DMS114 treated with DMSO at 0.1 percent for 48 hours (cell line): Measurements from ENCODE around the gene TRPV5.

ENCODE experiments used
- DNase-seq: peaks from one replicate; lab custom pipeline; 2025; ENCODE audit not compliant: unreplicated experiment; lab: John Stamatoyannopoulos, UW

The TRPV5 gene

DNA sequence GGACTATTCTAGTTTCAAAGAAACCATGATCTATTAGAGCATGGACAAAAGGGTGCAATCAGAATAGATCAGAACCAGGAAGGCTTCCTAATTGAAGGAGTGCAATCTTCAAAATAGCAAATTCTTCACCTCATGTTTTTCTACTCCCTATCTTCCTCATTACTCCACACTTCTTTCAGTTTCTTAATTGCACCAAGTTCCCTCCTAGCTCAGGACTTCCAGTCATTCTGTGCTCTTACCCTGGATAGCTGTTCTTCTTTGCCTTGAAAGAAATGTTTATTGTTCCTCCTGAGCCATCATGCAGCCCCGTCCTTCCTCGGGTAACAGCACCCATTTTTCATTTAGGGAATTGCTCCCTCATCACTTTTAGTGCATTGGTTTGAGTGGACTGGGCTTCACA lies 23.1 kb downstream of the TRPV5 start:
- DNase-seq: no peak

DNA sequence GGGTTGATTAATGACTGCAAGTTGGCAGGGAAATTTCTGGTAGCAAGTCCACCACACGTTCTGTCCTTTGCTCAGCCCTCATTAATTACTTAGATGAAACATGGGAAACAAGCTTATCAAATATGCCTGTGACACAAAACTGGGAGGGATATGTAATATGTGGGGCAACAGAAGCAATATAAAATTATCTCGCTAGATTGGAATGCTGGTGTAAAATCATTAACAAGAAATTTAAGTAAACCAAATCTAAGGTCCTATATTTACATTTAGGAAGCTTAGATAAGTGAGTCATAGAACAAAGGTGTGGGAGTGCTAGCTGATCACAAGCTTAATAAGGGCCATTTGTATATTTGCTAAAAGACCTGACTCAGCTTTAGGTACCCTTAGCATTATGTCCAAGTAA lies 23.5 kb downstream of the TRPV5 start:
- DNase-seq: no peak

DNA sequence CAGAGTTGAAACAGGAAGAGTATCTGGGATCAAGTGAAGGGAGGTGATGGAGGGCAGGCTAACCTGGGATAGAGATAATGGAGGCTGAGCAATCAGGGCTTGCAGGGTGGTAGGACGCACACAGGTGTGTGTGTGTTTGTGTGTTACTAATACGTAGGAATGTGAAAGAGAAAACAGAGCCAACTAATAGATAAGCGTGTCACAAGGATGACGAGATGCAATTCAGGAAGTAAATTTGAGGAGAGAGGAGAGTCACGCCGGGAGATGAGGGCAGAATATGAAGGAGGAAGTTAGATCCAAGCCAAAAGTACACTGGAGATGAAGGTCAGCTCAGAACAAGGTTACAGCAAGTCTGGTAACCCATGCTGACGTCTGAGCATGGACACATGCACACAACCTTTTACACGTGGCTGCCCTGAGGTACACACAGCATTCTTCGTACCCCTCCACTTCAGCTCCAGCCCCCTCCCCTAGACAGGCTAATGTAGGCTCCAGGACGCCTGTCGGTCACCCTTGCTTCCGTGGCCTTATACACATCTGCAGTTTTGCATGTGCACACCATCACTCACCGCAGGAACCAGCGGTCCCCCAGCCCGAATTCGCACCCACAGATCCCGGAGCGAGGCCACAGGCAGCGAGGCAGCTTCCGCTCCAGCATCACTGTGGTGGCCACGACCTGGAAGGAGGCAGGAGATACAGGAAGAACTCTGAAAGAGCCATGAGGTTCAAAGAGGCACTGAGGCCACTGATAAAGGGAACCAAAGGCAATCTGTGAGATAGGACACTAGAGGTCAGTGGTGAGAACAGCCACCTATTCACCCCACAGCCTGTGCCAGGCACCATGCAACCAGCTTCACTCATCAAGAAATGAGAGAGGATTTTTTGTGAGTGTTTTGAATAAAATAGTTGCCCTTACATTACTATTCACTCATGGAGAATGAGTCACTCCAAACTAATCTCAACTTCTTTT lies 24.3 kb downstream of the TRPV5 start:
- no peak for DNase-seq

DNA sequence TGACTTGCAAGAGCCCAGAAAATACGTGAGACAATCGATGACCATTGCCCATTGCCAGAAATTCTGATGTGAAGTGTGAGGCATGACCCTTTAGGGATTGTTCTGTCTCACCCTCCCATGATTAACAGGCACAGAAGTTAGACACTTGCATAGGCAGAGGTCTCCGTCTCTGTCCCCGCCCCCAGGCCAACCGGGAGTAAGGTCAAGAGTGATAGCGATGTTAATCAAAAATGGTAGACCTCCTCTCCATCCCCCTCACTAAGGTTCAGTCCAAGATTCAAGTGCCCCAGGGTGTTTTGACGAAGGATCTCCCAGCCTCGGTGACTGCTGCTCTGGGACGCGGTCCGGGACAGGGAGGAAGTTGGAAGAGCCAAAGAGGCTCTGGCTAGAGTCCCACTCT lies 25.3 kb downstream of the TRPV5 start:
- no peak for DNase-seq

DNA sequence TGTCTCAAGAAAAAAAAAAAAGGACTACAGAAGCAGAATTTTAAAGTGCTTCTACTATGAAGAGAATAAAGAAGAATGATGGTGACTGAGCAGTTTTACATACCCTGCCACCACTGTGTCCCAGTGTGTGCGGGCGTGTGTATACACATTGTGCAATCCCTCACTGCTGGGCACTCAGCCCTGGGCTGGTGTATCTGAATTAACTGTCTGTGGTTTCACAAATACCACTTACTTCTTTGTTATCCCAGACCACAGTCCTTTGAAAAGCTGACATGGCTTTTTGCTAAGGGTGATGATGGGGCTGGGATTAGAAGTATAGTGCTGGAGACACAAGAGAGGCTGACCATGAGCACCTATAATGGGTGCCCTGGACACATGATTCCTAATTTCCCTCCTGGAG lies 26.9 kb downstream of the TRPV5 start:
- no peak for DNase-seq

DNA sequence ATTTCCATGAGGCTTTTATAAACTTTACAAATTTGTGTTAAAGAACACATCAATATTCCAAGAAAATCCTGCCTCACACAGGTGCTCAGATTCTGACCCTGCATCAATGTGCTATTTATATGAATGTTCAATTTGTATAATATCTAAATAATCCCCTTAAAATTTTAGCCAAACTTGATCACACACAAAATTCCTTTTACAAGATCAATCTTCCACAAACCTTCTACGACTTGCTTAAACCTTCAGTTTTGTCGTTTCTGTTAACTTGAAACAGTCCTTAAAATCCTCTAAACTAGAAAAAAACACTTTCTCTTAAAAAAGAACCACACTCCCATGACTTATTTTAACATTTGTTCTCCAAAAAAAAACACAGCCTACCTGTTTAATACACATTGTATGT lies 27.8 kb downstream of the TRPV5 start:
- DNase-seq: no peak

DNA sequence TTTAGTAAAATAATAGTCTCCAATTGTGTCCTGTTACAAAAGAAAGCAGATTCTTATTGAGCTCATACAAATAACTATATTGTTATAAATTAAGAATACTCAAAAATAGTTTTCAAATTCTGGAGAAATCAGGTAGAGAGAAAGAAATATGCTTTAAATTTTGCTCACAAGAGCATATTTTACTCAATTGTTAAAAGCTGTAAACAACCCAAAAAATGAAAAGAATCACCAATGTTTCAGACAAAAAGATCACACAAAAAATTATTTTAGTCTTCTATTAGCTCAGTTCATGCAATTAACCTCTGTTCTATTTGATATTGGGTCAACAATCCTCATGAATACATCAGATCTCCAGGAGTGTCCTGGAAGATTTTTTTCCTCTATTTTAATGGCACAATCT lies 29.4 kb downstream of the TRPV5 start:
- DNase-seq: no peak

DNA sequence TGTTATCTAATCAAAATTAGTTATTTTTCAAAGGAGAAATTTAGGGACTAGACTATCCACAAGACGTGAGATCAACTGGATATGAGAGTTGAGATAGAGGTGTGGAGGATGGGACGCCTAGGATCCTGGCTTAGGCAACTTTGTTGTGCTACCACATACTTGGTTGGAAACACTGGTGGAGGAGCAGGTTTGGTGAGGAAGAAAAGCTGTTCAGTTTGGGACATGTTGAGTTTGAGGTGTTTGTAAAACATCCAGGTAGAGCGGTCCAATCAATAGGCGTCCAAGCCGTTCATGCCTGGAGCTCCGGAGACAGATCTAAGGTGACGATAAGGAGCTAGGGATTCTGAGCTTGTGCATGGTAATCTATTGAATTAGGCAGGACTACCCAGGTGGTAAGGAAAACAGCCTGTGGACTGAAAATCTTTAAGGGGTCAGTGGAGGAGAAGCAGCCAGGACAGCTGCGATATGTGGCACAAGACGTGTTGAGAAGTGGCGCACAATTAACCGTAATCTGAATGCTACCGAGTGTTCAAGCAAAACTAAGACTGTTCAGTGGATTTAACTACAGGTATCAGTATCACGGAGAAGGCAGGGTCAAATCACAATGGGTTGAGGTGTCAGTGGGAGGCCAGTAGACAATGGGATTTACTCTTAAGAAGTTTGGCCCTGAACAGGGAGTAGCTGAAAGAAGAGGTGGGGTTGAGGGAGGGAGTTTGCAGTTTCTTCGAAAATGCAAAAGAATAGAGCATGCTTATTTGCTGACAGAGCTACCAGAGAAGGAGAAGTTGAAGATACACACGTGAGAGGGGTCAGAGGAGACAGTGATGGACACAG lies 31.9 kb downstream of the TRPV5 start:
- no peak for DNase-seq

DNA sequence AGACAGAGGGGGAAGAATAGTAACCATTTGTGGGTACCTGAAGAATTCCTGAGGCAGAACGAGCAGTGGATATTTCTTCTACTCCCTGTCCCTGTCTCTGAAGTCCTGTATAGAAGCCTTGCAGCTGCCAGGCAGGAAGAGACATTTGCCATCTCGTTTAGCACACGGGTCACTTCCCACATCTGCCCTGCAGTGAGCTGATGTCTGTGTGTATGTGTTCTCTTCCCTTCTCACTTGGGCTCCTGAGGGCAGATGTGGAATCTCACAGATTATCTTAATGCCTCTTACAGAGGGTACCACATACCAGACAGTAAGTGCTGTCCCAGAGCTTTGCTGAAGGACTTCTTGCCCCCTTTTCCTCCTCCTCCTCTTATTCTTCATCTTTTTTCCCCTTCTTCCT lies 33.9 kb downstream of the TRPV5 start:
- no peak for DNase-seq

DNA sequence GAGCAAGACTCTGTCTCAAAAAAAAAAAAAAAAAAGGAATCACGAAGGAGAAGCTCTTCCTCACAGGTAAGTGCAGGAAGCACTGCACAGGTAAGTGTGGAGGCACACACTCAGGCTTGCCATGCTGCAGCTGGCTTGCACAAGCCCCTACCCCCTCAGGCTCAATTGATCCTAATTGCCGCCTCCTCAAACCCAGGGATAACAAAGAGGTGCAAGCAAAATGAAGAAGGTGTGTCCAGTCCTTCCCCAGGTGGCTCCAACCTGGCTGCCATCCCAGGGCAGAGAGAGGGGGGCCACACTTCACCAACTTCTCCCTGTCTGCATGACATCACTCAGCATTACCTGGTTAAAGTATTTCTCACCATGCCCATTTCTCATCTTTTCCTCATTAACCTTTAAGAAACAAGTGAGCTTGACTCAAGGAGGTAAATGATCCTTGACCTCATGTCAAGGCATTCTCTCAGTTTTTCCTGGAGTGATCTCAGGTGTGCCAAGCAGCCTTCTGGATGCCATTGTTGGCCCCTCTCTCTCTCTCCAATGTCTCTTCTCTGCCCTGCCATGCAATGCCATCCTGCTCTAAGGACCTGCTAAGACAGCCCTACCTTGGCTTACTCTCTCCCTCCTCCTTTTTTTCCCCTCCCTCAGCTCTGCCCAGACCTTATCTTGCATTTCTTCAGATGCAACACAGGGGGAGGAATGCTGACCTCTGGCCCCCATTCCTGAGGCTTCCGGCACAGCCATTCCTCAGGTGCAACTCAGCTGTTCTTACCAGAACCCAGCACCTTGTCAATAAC lies 35.0 kb downstream of the TRPV5 start:
- no peak for DNase-seq

DNA sequence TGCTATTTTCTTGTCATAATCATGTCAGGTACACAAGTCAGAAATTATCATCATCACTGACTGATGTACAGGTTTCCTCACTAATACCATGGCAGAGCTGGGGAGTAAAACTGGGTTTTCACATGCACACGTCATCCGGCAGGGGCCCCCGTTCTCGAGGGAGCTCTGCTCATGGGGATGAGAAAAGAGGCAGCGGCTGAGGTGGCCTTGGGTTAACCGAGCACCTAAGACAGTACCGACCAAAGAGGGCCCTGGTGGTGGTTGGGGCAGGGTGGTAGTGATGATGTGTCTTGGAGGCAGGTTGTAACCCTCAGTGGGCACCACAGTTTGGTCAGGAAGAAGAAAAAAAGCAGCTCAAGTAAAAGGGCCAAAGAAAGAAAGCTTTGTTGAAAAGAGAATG lies 35.9 kb downstream of the TRPV5 start:
- DNase-seq: no peak

DNA sequence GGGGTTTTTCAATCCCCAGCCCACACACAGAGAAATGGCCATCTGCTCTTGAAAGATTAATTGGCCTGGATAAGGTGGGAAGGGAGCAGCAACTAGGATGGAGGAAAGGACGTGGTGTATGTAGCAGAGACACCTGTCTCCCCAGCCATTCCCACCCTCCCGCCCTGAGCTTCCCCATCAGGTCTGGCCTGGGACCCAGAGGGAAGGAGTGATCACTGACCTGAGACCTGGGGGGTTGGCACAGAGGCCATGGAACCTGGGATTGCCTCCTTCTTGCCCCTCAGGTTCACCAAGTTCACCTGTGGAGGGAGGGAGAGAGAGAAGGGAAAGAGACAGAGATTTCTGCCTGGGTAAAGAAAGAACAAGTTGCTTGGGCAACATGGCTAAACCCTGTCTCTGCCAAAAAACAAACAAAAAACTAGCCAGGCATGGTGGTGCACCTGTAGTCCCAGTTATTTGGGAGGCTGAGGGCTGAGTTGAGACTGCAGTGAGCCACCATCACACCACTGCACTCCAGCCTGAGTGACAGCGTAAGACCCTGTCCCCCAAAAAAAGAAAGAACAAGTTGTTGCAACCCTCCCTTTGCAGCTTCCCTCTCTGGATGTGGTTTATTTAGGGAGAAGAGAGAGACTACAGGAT lies 36.7 kb downstream of the TRPV5 start:
- no peak for DNase-seq

DNA sequence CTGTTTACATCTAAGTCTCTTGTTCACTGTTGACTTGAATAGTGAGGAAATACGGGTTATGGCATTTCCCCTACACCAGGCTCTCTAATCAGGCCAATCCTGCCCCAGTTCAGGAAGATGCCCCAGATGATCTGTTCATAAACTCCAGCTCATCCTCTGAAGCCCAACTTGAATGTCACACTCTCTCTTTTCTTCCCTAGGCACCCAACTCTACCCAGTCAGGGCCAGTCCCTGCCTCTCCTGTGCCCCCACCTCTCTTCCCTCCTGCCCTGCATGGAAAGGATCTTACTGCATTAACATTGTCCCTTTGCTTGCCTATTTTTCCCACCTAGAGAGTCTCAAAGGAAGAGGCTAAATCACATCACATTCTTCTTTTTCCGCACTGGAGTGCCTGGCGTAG lies 37.4 kb downstream of the TRPV5 start:
- DNase-seq: no peak

DNA sequence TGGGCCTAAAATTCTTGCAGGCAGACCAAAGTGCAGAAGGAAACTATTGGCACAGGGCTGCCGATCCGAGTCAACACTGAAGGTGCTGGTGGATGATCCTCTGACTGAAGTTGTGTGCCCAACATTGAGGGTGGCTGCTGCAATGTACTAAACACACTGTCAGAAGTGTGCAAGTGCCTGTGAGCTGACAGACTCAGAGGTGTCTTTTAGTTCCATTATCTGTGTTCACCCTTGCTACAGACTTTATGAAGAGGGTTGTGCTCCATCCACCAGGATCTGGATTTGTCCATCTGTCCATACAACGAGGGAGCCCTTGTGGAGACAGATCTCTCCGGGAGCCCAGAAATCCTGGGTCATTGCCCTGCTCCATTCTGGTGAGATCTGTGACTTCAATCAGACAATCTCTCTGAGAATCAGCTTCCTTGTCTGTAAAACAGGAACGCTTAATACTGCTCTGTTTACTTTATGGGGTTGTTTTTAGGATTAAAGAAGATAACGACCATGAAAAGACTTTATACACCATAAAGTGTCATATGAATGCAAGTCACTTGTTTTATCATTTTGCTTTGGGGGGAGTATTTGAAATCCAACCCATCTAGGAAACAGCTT lies 38.5 kb downstream of the TRPV5 start:
- DNase-seq: no peak

DNA sequence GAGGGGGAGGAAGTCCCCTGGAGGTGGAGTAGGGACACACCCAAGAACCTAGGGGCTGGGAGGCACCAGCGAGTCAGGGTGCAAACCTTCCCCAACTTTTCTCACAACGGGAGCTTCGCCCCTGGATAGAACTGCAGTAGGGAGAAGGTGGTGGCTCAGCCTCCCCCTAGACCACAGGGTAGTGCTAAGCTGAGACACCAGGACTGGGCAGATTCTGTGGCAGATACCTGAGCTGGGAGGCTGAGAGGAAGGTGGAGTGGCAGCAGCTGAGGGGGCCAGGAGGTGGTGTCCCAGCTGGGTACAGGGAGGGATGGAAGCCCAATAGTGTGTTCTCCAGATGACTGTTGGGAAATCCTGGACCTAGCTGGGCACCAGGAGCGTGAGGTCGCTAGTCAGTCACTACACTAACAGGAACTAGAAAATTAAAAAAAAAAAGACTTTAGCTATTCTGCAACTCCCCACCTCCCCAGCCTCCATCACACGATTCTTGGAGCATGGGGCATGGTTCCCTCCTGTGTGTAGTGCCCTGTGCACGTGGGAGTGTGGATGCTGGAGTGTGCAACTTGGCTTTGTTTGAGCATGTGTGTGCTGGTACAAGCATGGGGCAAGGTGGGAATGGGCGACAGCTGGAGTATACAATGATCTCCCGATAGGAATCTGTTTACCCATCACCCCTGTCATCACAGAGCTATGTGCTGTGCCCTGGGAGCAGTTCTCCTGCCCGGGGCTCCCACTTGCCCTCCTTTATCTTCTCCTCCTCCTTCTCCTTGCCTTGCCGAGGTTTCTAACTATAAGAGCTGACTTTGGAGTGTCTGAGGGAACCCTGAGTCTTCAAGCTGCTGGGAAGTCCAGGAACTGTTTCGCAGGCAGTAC lies 39.2 kb downstream of the TRPV5 start:
- no peak for DNase-seq

DNA sequence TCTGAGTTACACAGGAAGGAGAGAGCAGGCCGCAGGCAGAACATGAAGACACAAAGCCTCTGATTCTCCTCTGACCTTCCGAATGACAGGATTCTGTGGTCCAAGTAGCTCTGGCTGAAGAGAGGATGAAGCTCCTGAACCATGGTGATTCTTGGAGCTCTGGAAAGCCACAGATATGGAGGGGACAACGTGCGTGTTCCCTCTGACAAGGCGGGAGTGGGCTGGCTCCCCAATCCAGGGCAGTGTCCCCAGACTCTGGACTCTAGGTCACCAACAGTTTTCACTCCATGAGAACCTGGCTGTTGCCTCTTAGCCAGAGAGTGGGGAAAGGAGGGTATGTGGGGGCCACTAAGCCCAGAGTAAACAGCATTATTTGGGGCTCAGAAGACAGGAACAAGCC lies 40.6 kb downstream of the TRPV5 start:
- DNase-seq: no peak

DNA sequence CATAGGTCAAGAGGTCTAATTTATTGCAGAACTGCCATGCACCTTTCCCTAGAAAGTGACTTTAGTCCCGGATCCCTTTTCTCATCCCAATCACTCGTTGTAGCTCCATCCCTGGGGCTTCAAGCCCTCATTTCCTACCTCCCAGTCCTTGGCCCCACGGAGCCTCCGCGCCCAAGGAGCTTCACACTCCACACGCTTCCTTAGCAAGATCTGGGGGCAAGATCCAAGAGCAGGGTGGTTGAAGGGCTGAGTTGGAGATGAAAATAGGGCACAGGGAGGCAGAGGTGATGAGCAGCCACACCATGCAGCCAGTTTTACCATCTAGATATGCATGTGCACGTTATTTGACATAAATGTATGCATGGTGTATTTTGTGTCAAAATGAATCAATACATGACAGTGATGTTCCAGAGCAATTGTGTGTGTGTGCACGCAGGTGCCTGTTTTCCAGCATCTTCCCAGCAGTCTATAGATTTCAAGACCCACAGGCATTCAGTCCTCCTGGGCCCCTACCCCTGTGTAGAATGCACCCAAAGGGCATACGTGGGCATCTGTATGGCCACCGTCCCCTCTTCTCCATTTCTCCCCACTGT lies 42.0 kb downstream of the TRPV5 start:
- no peak for DNase-seq

DNA sequence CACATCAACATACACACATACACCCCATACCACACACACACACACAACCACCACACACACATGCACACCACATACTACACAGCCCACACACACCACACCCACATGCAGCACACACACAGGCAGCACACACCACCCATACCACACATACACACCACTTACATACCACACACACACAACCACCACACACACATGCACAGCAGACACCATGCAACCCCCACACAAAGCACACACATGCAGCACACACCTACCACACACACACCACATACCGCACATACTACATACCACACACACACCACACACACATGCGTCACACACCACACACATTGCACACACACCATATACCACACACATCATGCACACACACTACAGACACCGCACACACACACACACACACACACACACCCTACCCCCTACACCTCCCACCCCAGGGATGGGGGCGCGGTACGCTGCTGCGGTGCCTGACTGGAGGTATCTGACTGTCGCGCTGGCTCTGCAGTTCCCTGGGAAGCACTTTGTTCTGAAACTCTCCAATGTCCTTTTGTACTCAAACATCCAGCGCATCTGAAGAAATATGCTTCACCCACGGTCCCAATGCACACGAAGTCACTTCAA lies 42.6 kb downstream of the TRPV5 start:
- DNase-seq: no peak

DNA sequence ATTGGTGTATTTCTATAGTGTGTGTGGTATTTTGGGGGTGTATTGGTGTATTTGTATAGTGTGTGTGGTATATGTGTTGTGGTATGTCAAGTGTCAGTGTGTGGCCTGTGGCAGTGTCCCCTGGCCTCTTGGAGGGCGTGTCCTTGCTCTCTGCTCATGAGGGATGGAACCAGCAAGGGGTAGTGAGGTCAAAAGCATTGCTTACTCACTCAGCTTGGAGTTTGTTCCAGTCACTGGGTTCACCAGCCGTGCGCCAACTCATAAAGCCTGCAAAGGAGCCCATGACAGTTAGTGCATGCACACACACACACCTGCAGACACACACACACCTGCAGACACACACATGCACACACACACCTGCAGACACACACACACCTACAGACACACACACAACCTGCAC lies 43.7 kb downstream of the TRPV5 start:
- no peak for DNase-seq
